H9 (cell line): ENCODE measurements around the gene CLPTM1L. TPM values are rescaled to one million over a fixed set of nuclear protein-coding genes. Genes with fewer than 3 reads are reported as not detected.
A peak's percentile ranks its signal among the peaks of the same experiment; 100 is the strongest.

Experiments used
- DNase-seq: peaks from one replicate; pipeline ENCODE4 v3.0.0-alpha.2; 2017
- H2AFZ ChIP-seq: one replicate; pipeline ENCODE4 v1.6.1; 2013; ENCODE audit warnings: mild to moderate bottlenecking, low read length, control low read depth, moderate library complexity
- H2AK5ac ChIP-seq: 2 replicates; pipeline ENCODE4 v1.6.1; 2013; ENCODE audit warnings: low read length, control low read depth, mixed read lengths; ENCODE audit not compliant: insufficient read length
- H2BK120ac ChIP-seq: one replicate; pipeline ENCODE4 v1.6.1; 2013; ENCODE audit warnings: low read depth, mild to moderate bottlenecking, low read length, control low read depth, inconsistent platforms; ENCODE audit not compliant: poor library complexity, severe bottlenecking
- H2BK12ac ChIP-seq: 2 replicates; pipeline ENCODE4 v1.6.1; 2013; ENCODE audit warnings: low read length, control low read depth, mixed read lengths, low read depth; ENCODE audit not compliant: insufficient read length
- H2BK15ac ChIP-seq: 2 replicates; pipeline ENCODE4 v1.6.1; 2013; ENCODE audit warnings: low read depth, low read length, control low read depth
- H2BK20ac ChIP-seq: one replicate; pipeline ENCODE4 v1.6.1; 2013; ENCODE audit warnings: low read depth, mild to moderate bottlenecking, low read length, control low read depth, inconsistent platforms; ENCODE audit not compliant: poor library complexity, severe bottlenecking
- H2BK5ac ChIP-seq: 2 replicates; pipeline ENCODE4 v1.6.1; 2013; ENCODE audit warnings: low read length, control low read depth, mixed read lengths; ENCODE audit not compliant: insufficient read length
- H3K14ac ChIP-seq: 2 replicates; pipeline ENCODE4 v1.6.1; 2013; ENCODE audit warnings: low read length, control low read depth; ENCODE audit not compliant: insufficient read depth
- H3K18ac ChIP-seq: 2 replicates; pipeline ENCODE4 v1.6.1; 2013; ENCODE audit warnings: low read depth, mild to moderate bottlenecking, mixed read lengths, low read length, control low read depth; ENCODE audit not compliant: insufficient read length
- H3K23ac ChIP-seq: 2 replicates; pipeline ENCODE4 v1.6.1; 2013; ENCODE audit warnings: low read length, control low read depth, mixed read lengths, low read depth; ENCODE audit not compliant: insufficient read length
- H3K23me2 ChIP-seq: 2 replicates; pipeline ENCODE4 v1.6.1; 2013; ENCODE audit warnings: low read depth, mild to moderate bottlenecking, mixed read lengths, low read length, control low read depth; ENCODE audit not compliant: insufficient read length, poor library complexity, severe bottlenecking
- H3K27ac ChIP-seq: 2 replicates; pipeline ENCODE4 v1.5.1; 2013; ENCODE audit warnings: low read length, control low read depth, mixed read lengths, low read depth; ENCODE audit not compliant: insufficient read length
- H3K27me3 ChIP-seq: 2 replicates; pipeline ENCODE4 v1.6.1; 2013; ENCODE audit warnings: low read length, control low read depth, inconsistent platforms; ENCODE audit not compliant: insufficient read depth
- H3K4ac ChIP-seq: 2 replicates; pipeline ENCODE4 v1.6.1; 2013; ENCODE audit warnings: low read depth, mild to moderate bottlenecking, control low read depth, inconsistent platforms, low read length, moderate library complexity
- H3K4me1 ChIP-seq: 2 replicates; pipeline ENCODE4 v1.6.1; 2013; ENCODE audit warnings: low read length, control low read depth, inconsistent platforms; ENCODE audit not compliant: insufficient read depth
- H3K4me2 ChIP-seq: 2 replicates; pipeline ENCODE4 v1.6.1; 2013; ENCODE audit warnings: low read length, control low read depth, mixed read lengths; ENCODE audit not compliant: insufficient read length, insufficient read depth
- H3K56ac ChIP-seq: 2 replicates; pipeline ENCODE4 v1.6.1; 2013; ENCODE audit warnings: low read depth, mild to moderate bottlenecking, mixed read lengths, low read length, control low read depth; ENCODE audit not compliant: insufficient read length
- H3K79me1 ChIP-seq: 2 replicates; pipeline ENCODE4 v1.6.1; 2013; ENCODE audit warnings: low read depth, mild to moderate bottlenecking, moderate library complexity, low read length, control low read depth, inconsistent platforms; ENCODE audit not compliant: insufficient read depth, poor library complexity, severe bottlenecking
- H3K79me2 ChIP-seq: 2 replicates; pipeline ENCODE4 v1.6.1; 2013; ENCODE audit warnings: low read length, control low read depth, inconsistent platforms; ENCODE audit not compliant: insufficient read depth
- H3K9ac ChIP-seq: 2 replicates; pipeline ENCODE4 v1.6.1; 2013; ENCODE audit warnings: low read length, control low read depth, mixed read lengths; ENCODE audit not compliant: insufficient read length; ENCODE audit errors: extremely low read depth
- H3K9me3 ChIP-seq: one replicate; pipeline ENCODE4 v1.6.1; 2013; ENCODE audit warnings: low read depth, low read length, inconsistent platforms; ENCODE audit not compliant: control insufficient read depth
- H3T11ph ChIP-seq: one replicate; pipeline ENCODE4 v1.6.1; 2013; ENCODE audit warnings: mild to moderate bottlenecking, low read length, control low read depth, inconsistent platforms
- H4K20me1 ChIP-seq: one replicate; pipeline ENCODE4 v1.6.1; 2013; ENCODE audit not compliant: control insufficient read depth, insufficient read length, insufficient read depth
- H4K5ac ChIP-seq: 2 replicates; pipeline ENCODE4 v1.6.1; 2013; ENCODE audit warnings: low read depth, mild to moderate bottlenecking, mixed read lengths, low read length, control low read depth; ENCODE audit not compliant: insufficient read length
- H4K8ac ChIP-seq: replicated peaks from 2 replicates; pipeline ENCODE4 v1.6.1; 2013; ENCODE audit warnings: low read length, control low read depth, mixed read lengths, low read depth; ENCODE audit not compliant: insufficient read length
- H4K91ac ChIP-seq: 2 replicates; pipeline ENCODE4 v1.6.1; 2013; ENCODE audit warnings: low read depth, mild to moderate bottlenecking, moderate library complexity, mixed read lengths, low read length, control low read depth; ENCODE audit not compliant: insufficient read length
- H3K27ac Mint-ChIP-seq, 3 experiments: 2 replicates in 2 of 3; 3 replicates in 1 of 3; pipeline ENCODE4 v1.8.0; 2020 to 2021; ENCODE audit warnings: mixed read lengths in 3 of 3, mild to moderate bottlenecking in 1 of 3, moderate library complexity in 1 of 3
- H3K27me3 Mint-ChIP-seq: 2 replicates; pipeline ENCODE4 v1.8.0; 2021; ENCODE audit warnings: low read depth, mild to moderate bottlenecking, moderate library complexity, mixed read lengths
- H3K36me3 Mint-ChIP-seq, 3 experiments: 2 replicates in 2 of 3; 3 replicates in 1 of 3; pipeline ENCODE4 v1.8.0; 2020 to 2021; ENCODE audit warnings: low read depth in 3 of 3, mixed read lengths in 3 of 3; ENCODE audit not compliant: insufficient read depth in 1 of 3
- H3K4me1 Mint-ChIP-seq, 2 experiments: 2 replicates each; pipeline ENCODE4 v1.8.0; 2020; ENCODE audit warnings: mixed read lengths in 2 of 2
- H3K4me3 Mint-ChIP-seq, 2 experiments: 2 replicates in 1 of 2; 3 replicates in 1 of 2; pipeline ENCODE4 v1.8.0; 2020 to 2021; ENCODE audit warnings: mild to moderate bottlenecking in 2 of 2, mixed read lengths in 2 of 2, moderate library complexity in 1 of 2
- H3K9me3 Mint-ChIP-seq, 2 experiments: 2 replicates in 1 of 2; 3 replicates in 1 of 2; pipeline ENCODE4 v1.8.0; 2020; ENCODE audit warnings: mild to moderate bottlenecking in 2 of 2, mixed read lengths in 2 of 2, moderate library complexity in 1 of 2
- CTCF ChIP-seq: fragments of 200-600 bp; sonication (generic); conservative IDR thresholded peaks from 3 replicates; pipeline ENCODE4 v1.8.0; 2021; ENCODE audit warnings: antibody characterized with exemption, mild to moderate bottlenecking
- WGBS: extraction: QIAGEN DNeasy Blood & Tissue Kit; methylation state at CpG from one replicate; pipeline ENCODE4 v1.1.7; 2013; ENCODE audit warnings: missing lambda C conversion rate, low lambda C conversion rate, mixed read lengths; ENCODE audit not compliant: insufficient read length; ENCODE audit errors: extremely low coverage; 5-methylcytosine and 5-hydroxymethylcytosine counted together
- total RNA-seq: library from RNA; stranded (reverse); gene quantifications from 2 replicates; pipeline ENCODE4 v1.2.1, GENCODE V29; 2021

Gene CLPTM1L
- total RNA-seq, 1 experiment from 2014 or later = 108 TPM

GRCh38 chr5:1299511-1299850 lies 45.4 kb downstream of the CLPTM1L start:
- H3K4me1 Mint-ChIP-seq = no peaks in the 10 kb centered on the region

More at GRCh38 chr5:1299511-1299850, 45.4 kb downstream of the CLPTM1L start:
- Histone ChIP-seq H2BK5ac (no peak overlapping the region), H3K23ac (no peak overlapping the region), H3K27ac (no peak overlapping the region), H3K79me2 (no peaks in the 10 kb centered on the region), H2BK20ac (no peak overlapping the region), H2BK15ac (no peak overlapping the region), H4K91ac (no peak overlapping the region), H3K4me2 (no peak overlapping the region), H3K79me1 (no peaks in the 10 kb centered on the region), H4K8ac (no peak overlapping the region), H4K20me1 (no peaks in the 10 kb centered on the region), H3K9ac (no peak overlapping the region), H3K27me3 (no peaks in the 10 kb centered on the region), H3K4me1 (no peaks in the 10 kb centered on the region), H2AFZ (no peak overlapping the region), H3T11ph (no peak overlapping the region), H2BK12ac (no peak overlapping the region), H3K56ac (no peak overlapping the region), H3K18ac (no peak overlapping the region), H3K9me3 (no peaks in the 10 kb centered on the region), H3K23me2 (peaks cover 7% of the 10 kb centered on the region), H2BK120ac (no peak overlapping the region), H3K4ac (no peak overlapping the region), H3K14ac (no peak overlapping the region; the same call in 1 of the 2 replicates), H2AK5ac (no peak overlapping the region), H4K5ac (no peak overlapping the region)
- H3K27me3 Mint-ChIP-seq = peaks cover 30% of the 10 kb centered on the region
- H3K36me3 Mint-ChIP-seq = no peaks in the 10 kb centered on the region
- H3K9me3 Mint-ChIP-seq = peaks cover 2 to 3% of the 10 kb centered on the region in 2 experiments; a peak in 2 of 5 replicates
- no CpG with 5 or more reads among the region's 9 CpGs for WGBS
- DNase-seq = peak; percentile 22
- H3K27ac Mint-ChIP-seq = no peak overlapping the region
- no peak overlapping the region for H3K4me3 Mint-ChIP-seq
- no peak for TF ChIP-seq CTCF
